Mesenchymal stem cell (in vitro differentiated cells and primary cell): Measurements from ENCODE around the gene AGBL5.

Experiments
- DNase-seq: peaks from one replicate; pipeline ENCODE4 v3.0.0-alpha.2; 2013
- H2AFZ ChIP-seq: one replicate; pipeline ENCODE4 v1.6.1; 2013; ENCODE audit warnings: low read depth, mild to moderate bottlenecking, control low read depth, inconsistent platforms, low read length, moderate library complexity
- H2AK5ac ChIP-seq: 2 replicates; pipeline ENCODE4 v1.6.1; 2013; ENCODE audit warnings: low read length, moderate library complexity, mild to moderate bottlenecking, inconsistent platforms; ENCODE audit not compliant: severe bottlenecking
- H2BK120ac ChIP-seq: one replicate; pipeline ENCODE4 v1.6.1; 2013; ENCODE audit warnings: low read depth, mild to moderate bottlenecking, inconsistent platforms, low read length, moderate library complexity
- H2BK12ac ChIP-seq, 2 experiments: one replicate each; pipeline ENCODE4 v1.6.1; 2013; ENCODE audit warnings: inconsistent platforms in 2 of 2, low read length in 2 of 2, mild to moderate bottlenecking in 2 of 2, moderate library complexity in 2 of 2, control low read depth in 1 of 2
- H2BK15ac ChIP-seq: one replicate; pipeline ENCODE4 v1.6.1; 2013; ENCODE audit warnings: mild to moderate bottlenecking, low read depth, inconsistent platforms; ENCODE audit not compliant: poor library complexity, severe bottlenecking
- H2BK5ac ChIP-seq: 2 replicates; pipeline ENCODE4 v1.6.1; 2013; ENCODE audit warnings: low read depth, mild to moderate bottlenecking, low read length, control low read depth, inconsistent platforms; ENCODE audit not compliant: poor library complexity, severe bottlenecking
- H3K14ac ChIP-seq, 2 experiments: one replicate each; pipeline ENCODE4 v1.6.1; 2013; ENCODE audit warnings: inconsistent platforms in 2 of 2, low read length in 2 of 2, control low read depth in 1 of 2, mild to moderate bottlenecking in 1 of 2, moderate library complexity in 1 of 2
- H3K18ac ChIP-seq, 2 experiments: one replicate each; pipeline ENCODE4 v1.6.1; 2013; ENCODE audit warnings: inconsistent platforms in 2 of 2, low read length in 2 of 2, control low read depth in 1 of 2, low read depth in 1 of 2, mild to moderate bottlenecking in 1 of 2
- H3K23ac ChIP-seq, 2 experiments: one replicate each; pipeline ENCODE4 v1.6.1; 2013; ENCODE audit warnings: inconsistent platforms in 2 of 2, low read length in 2 of 2, mild to moderate bottlenecking in 2 of 2, moderate library complexity in 2 of 2, control low read depth in 1 of 2
- H3K27ac ChIP-seq: 2 replicates; pipeline ENCODE4 v1.5.1; 2013; ENCODE audit warnings: mild to moderate bottlenecking, moderate library complexity, low read length, control low read depth, inconsistent platforms; ENCODE audit not compliant: poor library complexity, severe bottlenecking
- H3K27me3 ChIP-seq, 2 experiments: 2 replicates each; pipeline versions ENCODE4 v1.6.1 to v1.7.0; 2013; ENCODE audit warnings: low read length in 2 of 2, mild to moderate bottlenecking in 2 of 2, moderate library complexity in 2 of 2, control low read depth in 1 of 2, inconsistent platforms in 1 of 2; ENCODE audit not compliant: control insufficient read depth in 1 of 2, insufficient read depth in 1 of 2
- H3K36me3 ChIP-seq, 2 experiments: 2 replicates each; pipeline versions ENCODE4 v1.6.1 to v1.7.0; 2013; ENCODE audit warnings: low read length in 2 of 2, control low read depth in 1 of 2, inconsistent platforms in 1 of 2, low read depth in 1 of 2, mild to moderate bottlenecking in 1 of 2; ENCODE audit not compliant: insufficient read depth in 2 of 2, control insufficient read depth in 1 of 2
- H3K4ac ChIP-seq, 2 experiments: one replicate each; pipeline ENCODE4 v1.6.1; 2013; ENCODE audit warnings: inconsistent platforms in 2 of 2, low read length in 2 of 2, mild to moderate bottlenecking in 2 of 2, moderate library complexity in 2 of 2, control low read depth in 1 of 2, low read depth in 1 of 2
- H3K4me1 ChIP-seq: 2 replicates; pipeline ENCODE4 v1.6.1; 2013; ENCODE audit warnings: low read depth, low read length, control low read depth; ENCODE audit not compliant: control insufficient read depth, insufficient read depth
- H3K4me2 ChIP-seq: 2 replicates; pipeline ENCODE4 v1.6.1; 2013; ENCODE audit warnings: low read length, mild to moderate bottlenecking, inconsistent platforms; ENCODE audit not compliant: poor library complexity, severe bottlenecking
- H3K4me3 ChIP-seq, 2 experiments: 2 replicates each; pipeline versions ENCODE4 v1.5.1 to v1.7.0; 2013; ENCODE audit warnings: low read length in 2 of 2, mild to moderate bottlenecking in 2 of 2, control low read depth in 1 of 2, low read depth in 1 of 2; ENCODE audit not compliant: insufficient read depth in 1 of 2
- H3K79me1 ChIP-seq: replicated peaks from 2 replicates; pipeline ENCODE4 v1.6.1; 2013; ENCODE audit warnings: mild to moderate bottlenecking, control low read depth, low read length, inconsistent platforms; ENCODE audit not compliant: poor library complexity, severe bottlenecking
- H3K9ac ChIP-seq: 2 replicates; pipeline ENCODE4 v1.7.0; 2013; ENCODE audit warnings: mild to moderate bottlenecking, low read length, moderate library complexity
- H3K9me3 ChIP-seq: 2 replicates; pipeline ENCODE4 v1.7.0; 2013; ENCODE audit warnings: mild to moderate bottlenecking, low read length; ENCODE audit not compliant: control insufficient read depth
- H4K8ac ChIP-seq: one replicate; pipeline ENCODE4 v1.6.1; 2013; ENCODE audit warnings: inconsistent platforms, mild to moderate bottlenecking, low read length, moderate library complexity
- H4K91ac ChIP-seq: one replicate; pipeline ENCODE4 v1.6.1; 2013; ENCODE audit warnings: mild to moderate bottlenecking, low read length, inconsistent platforms
- WGBS: methylation state at CpG from one replicate; pipeline ENCODE4 v1.1.7; 2013; ENCODE audit warnings: mixed read lengths; 5-methylcytosine and 5-hydroxymethylcytosine counted together

AGBL5 gene

DNA sequence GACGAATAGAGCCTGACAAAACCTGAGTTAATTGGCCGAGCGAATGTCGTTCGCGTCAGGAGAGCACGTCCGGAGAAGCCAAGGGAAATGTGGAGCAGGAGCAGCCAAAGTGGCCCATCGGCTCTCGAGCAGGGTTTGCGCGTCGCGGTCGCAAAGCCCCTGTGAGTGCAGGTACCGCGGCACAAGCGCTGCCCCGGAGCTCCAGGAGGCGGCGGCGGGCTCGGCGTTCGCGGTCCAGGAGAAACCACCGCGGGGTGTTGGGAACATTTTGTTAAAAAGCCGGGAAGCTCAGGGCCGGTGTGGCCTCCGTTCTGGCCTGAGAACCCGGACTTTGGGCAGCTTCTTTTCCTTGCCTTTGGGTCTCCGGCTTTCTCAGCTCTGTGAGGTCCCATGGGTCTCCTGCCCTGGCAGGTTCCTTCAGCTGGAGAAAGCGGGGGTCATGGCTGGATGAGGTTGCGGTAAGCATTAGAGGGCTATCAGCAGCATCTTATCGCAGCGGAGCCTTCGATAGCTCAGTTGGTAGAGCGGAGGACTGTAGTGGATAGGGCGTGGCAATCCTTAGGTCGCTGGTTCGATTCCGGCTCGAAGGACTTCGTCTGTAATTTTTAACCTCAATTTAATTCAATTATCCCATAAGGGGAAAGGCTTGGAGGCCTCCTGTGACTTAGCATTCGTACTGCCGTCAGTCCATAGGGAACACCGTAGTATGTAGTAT is 1.0 kb upstream of the AGBL5 start:
- H3K36me3 ChIP-seq = peaks cover 20 to 22% of the 10 kb centered on the region in 2 experiments

DNA sequence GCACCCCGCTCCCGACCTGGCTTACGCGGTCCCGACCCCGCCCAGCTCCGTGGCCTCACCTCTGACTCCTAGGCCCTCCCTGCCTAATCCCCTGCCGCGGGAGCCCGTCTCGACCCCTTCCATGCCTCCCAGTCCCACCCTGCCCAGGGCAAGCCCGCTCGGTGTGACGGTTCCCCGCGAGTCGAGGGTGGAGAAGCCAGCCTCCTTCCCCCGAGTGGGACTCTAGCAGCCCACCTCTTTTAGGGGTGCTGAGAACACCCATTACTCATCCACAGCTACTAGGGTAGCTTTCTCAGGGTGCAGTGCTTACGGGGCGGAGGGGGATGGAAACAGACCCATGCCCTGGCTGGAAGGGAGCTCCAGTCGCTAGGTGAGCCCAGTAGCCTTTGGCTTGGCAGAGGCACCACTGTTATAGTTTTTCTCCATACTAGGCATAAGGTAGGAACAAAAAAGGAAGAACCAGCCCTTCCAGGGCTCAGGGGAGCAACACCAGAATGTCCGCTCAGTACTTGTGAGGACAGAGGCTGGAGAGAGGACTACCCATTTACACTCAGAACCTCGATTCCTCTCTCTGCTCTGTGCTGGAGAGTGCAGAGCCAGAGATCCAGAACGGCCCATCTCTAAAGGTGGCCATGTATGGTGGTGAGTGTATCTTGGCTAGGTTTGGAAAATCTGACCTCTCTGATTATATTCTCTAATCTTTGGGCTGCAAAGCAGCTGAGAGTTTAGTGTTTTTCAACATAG is 606 bp downstream of the AGBL5 start:
- peak overlapping the region in 1 of 2 experiments; percentile 98 for H3K14ac ChIP-seq
- no peaks in the 10 kb centered on the region for H3K27me3 ChIP-seq
- peak overlapping the region; percentile 89 for H3K9ac ChIP-seq
- H3K18ac ChIP-seq = peak overlapping the region; percentile 4 to 93
- H3K4me3 ChIP-seq = peak overlapping the region; percentile 81 to 89
- WGBS = 5% methylated on average over 21 of the region's 24 CpGs
- H3K23ac ChIP-seq = peak overlapping the region in 1 of 2 experiments; percentile 54
- no peak overlapping the region for H2AK5ac ChIP-seq
- peak overlapping the region; percentile 66 to 99 for H3K4ac ChIP-seq
- peak overlapping the region; percentile 24 for H3K27ac ChIP-seq
- peak overlapping the region; percentile 94 for H3K4me2 ChIP-seq
- H2AFZ ChIP-seq = peak overlapping the region; percentile 83
- peak overlapping the region; percentile 12 for H4K91ac ChIP-seq
- peak overlapping the region; percentile 41 for H2BK15ac ChIP-seq
- H3K36me3 ChIP-seq = peaks cover 30 to 37% of the 10 kb centered on the region in 2 experiments
- H3K4me1 ChIP-seq = peaks cover 10% of the 10 kb centered on the region
- H2BK120ac ChIP-seq = no peak overlapping the region
- no peaks in the 10 kb centered on the region for H3K9me3 ChIP-seq
- peaks cover 17% of the 10 kb centered on the region for H3K79me1 ChIP-seq
- peak; percentile 20 for DNase-seq
- H4K8ac ChIP-seq = peak overlapping the region; percentile 24
- H2BK12ac ChIP-seq = peak overlapping the region in 1 of 2 experiments; percentile 58
- H2BK5ac ChIP-seq = no peak overlapping the region

More for the DNA sequence above, 1.0 kb upstream of the AGBL5 start:
- Histone ChIP-seq H3K14ac (peak overlapping the region in 1 of 2 experiments; percentile 84), H3K9ac (peak overlapping the region; percentile 89), H3K4me3 (peak overlapping the region; percentile 70 to 89), H2BK12ac (no peak overlapping the region), H2BK15ac (no peak overlapping the region), H4K8ac (no peak overlapping the region), H3K4ac (no peak overlapping the region), H3K18ac (peak overlapping the region; percentile 23 to 82), H3K4me1 (peaks cover 10% of the 10 kb centered on the region), H3K4me2 (peak overlapping the region; percentile 85), H4K91ac (no peak overlapping the region), H3K9me3 (no peaks in the 10 kb centered on the region), H3K27me3 (no peaks in the 10 kb centered on the region), H2AK5ac (no peak overlapping the region), H3K79me1 (peaks cover 16% of the 10 kb centered on the region), H2BK5ac (no peak overlapping the region), H2AFZ (peak overlapping the region; percentile 15), H3K27ac (peak overlapping the region; percentile 75), H3K23ac (no peak overlapping the region), H2BK120ac (no peak overlapping the region)
- peak; percentile 98 for DNase-seq
- under 1% methylated on average over 45 of the region's 48 CpGs for WGBS

GRCh38 chr2:27053321-27053720 is 1.9 kb downstream of the AGBL5 start:
- Histone ChIP-seq H3K27me3 (no peaks in the 10 kb centered on the region), H2BK12ac (no peak overlapping the region), H2BK15ac (no peak overlapping the region), H2AK5ac (no peak overlapping the region), H2AFZ (no peak overlapping the region), H3K9me3 (no peaks in the 10 kb centered on the region), H3K4me1 (peaks cover 10% of the 10 kb centered on the region), H3K4ac (no peak overlapping the region), H4K91ac (no peak overlapping the region), H3K27ac (no peak overlapping the region), H3K36me3 (peaks cover 33 to 47% of the 10 kb centered on the region in 2 experiments), H3K4me3 (no peak overlapping the region), H2BK120ac (no peak overlapping the region), H4K8ac (no peak overlapping the region), H3K18ac (no peak overlapping the region), H3K79me1 (peaks cover 21% of the 10 kb centered on the region), H3K9ac (no peak overlapping the region), H3K23ac (no peak overlapping the region), H3K14ac (no peak overlapping the region), H2BK5ac (no peak overlapping the region), H3K4me2 (no peak overlapping the region)
- 93% methylated on average over 11 of the region's 11 CpGs for WGBS
- no peak for DNase-seq

- WGBS = 86% methylated on average over 8 of the region's 8 CpGs
- Histone ChIP-seq H3K27ac (no peak overlapping the region), H3K4me2 (no peak overlapping the region), H3K9me3 (no peaks in the 10 kb centered on the region), H4K91ac (no peak overlapping the region), H3K23ac (no peak overlapping the region), H3K27me3 (no peaks in the 10 kb centered on the region), H3K4me1 (peaks cover 10% of the 10 kb centered on the region), H3K4ac (no peak overlapping the region), H2AK5ac (no peak overlapping the region), H2BK12ac (no peak overlapping the region), H2BK15ac (no peak overlapping the region), H2BK120ac (no peak overlapping the region), H4K8ac (no peak overlapping the region), H3K18ac (no peak overlapping the region), H2AFZ (no peak overlapping the region), H3K14ac (no peak overlapping the region), H3K4me3 (no peak overlapping the region), H3K9ac (no peak overlapping the region), H3K36me3 (peaks cover 35 to 51% of the 10 kb centered on the region in 2 experiments), H3K79me1 (peaks cover 21% of the 10 kb centered on the region), H2BK5ac (no peak overlapping the region)
- DNase-seq = no peak
These were observed 2.3 kb downstream of the AGBL5 start for GRCh38 chr2:27053776-27054175.
